Body of pancreas (tissue), 4 donors: ENCODE results near the gene LRP1. TPM values are rescaled to one million over a fixed set of nuclear protein-coding genes. Genes with fewer than 3 reads are reported as not detected.

Source experiments
- ATAC-seq: fragments of 150-250 bp; one replicate; pipeline ENCODE4 v1.9.1; 2016
- DNase-seq, 4 donors: peaks; one replicate each; pipeline ENCODE4 v3.0.0-alpha.2; 2019
- H3K27ac ChIP-seq, 4 donors: fragments of 200-600 bp; sonication (generic); 1 replicate in 3 of 4; 2 replicates in 1 of 4; pipeline versions ENCODE4 v1.5.1 to v1.6.1; 2016 to 2019; ENCODE audit warnings: mild to moderate bottlenecking in 1 of 4, mixed read lengths in 1 of 4, moderate library complexity in 1 of 4
- H3K27me3 ChIP-seq, 2 donors: fragments of 200-600 bp; sonication (generic); one replicate each; pipeline ENCODE4 v1.6.0; 2016; ENCODE audit warnings: mild to moderate bottlenecking in 1 of 2
- H3K36me3 ChIP-seq, 2 donors: fragments of 200-600 bp; sonication (generic); replicated peaks in 1 of 2; 2 replicates each; pipeline ENCODE4 v1.5.1; 2016; ENCODE audit warnings: low read depth in 2 of 2; ENCODE audit not compliant: insufficient read depth in 1 of 2
- H3K4me1 ChIP-seq: fragments of 200-600 bp; sonication (generic); one replicate; pipeline ENCODE4 v1.6.0; 2016
- H3K4me3 ChIP-seq, 2 donors: fragments of 200-600 bp; sonication (generic); 1 replicate in 1 of 2; 2 replicates in 1 of 2; pipeline ENCODE4 v1.5.1; 2016 to 2019
- H3K9me3 ChIP-seq, 3 donors: fragments of 200-600 bp; sonication (generic); 1 replicate in 2 of 3; 2 replicates in 1 of 3; pipeline ENCODE4 v1.5.1; 2016
- POLR2A ChIP-seq, 3 donors: fragments of 450-650 bp; IDR thresholded peaks; one replicate each; pipeline ENCODE4 v1.6.1; 2016; ENCODE audit warnings: antibody characterized with exemption in 3 of 3, mild to moderate bottlenecking in 2 of 3
- WGBS, 2 donors: methylation state at CpG; one replicate each; pipeline ENCODE4 v1.1.5; 2017; 5-methylcytosine and 5-hydroxymethylcytosine counted together
- intact Hi-C: fragments of 100-400 bp; cut with DNase I; formaldehyde crosslinking; loops from one replicate; pipeline ENCODE4 v1.15.1; 2023
- total RNA-seq, 2 donors: library from RNA; depleted of rRNA; stranded (reverse); fragments of >200 nt; gene quantifications; one replicate each; pipeline ENCODE4 v1.1.0, GENCODE V29; 2016
- TF ChIP-seq, protein P1 (sequence below), 7 experiments: fragments of 450-650 bp in 4 of 7; fragments of 200-600 bp in 3 of 7; sonication (generic) in 3 of 7; IDR thresholded peaks; one replicate each; pipeline ENCODE4 v1.5.1; 2016 to 2019; ENCODE audit warnings: antibody characterized with exemption in 7 of 7

LRP1 gene
- total RNA-seq, 2 donors from 2014 or later, result 61.2 to 162 TPM

DNA sequence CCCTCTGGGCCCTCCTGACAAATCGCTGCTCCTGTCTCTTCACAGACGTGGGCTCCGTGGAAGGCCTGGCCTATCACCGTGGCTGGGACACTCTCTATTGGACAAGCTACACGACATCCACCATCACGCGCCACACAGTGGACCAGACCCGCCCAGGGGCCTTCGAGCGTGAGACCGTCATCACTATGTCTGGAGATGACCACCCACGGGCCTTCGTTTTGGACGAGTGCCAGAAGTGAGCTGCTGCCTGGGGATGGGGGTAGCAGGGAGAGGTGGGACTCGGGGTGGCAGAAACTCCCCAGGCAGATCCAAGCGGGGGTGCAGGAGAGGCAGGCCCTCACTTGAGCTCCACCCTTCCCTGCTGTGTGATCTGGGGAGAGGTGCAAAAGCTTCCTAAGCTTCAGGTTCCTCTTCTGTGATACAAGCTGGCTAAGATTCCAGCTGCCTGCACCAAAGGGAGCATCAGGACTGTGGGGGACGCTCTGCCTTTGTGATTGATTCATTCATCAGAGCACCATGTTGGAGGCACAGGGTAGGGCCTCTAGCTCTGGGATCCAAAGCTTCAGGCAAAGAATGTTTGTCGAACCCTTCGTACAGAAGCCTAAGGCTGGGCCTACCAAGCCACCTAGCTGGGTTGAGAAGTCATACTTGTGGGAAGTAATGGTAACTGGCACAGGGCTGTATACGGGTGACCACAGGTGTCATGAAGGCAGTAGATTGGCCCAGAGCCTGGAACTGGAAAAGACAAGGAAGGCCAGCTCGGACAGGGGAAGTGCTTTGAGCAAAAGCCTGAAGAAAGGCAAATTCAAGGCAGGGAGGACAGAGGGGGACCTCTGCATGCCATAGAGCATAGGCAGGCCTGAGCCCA lies 59.2 kb downstream of the LRP1 start:
- no peak overlapping the region for H3K27ac ChIP-seq
- no peak overlapping the region for H3K4me3 ChIP-seq
- H3K36me3 ChIP-seq, result no peaks in the 10 kb centered on the region
- WGBS, 2 donors, result 73 to 80% methylated on average over 7 to 21 of the region's 21 CpGs
- no peaks in the 10 kb centered on the region for H3K27me3 ChIP-seq
- ATAC-seq, result no peak
- H3K4me1 ChIP-seq, result no peaks in the 10 kb centered on the region
- intact Hi-C loops, result no loop called here
- H3K9me3 ChIP-seq, result no peaks in the 10 kb centered on the region
- no peak for TF ChIP-seq POLR2A (IDR thresholded peaks at IDR 0.05)
- TF ChIP-seq, protein P1, sequence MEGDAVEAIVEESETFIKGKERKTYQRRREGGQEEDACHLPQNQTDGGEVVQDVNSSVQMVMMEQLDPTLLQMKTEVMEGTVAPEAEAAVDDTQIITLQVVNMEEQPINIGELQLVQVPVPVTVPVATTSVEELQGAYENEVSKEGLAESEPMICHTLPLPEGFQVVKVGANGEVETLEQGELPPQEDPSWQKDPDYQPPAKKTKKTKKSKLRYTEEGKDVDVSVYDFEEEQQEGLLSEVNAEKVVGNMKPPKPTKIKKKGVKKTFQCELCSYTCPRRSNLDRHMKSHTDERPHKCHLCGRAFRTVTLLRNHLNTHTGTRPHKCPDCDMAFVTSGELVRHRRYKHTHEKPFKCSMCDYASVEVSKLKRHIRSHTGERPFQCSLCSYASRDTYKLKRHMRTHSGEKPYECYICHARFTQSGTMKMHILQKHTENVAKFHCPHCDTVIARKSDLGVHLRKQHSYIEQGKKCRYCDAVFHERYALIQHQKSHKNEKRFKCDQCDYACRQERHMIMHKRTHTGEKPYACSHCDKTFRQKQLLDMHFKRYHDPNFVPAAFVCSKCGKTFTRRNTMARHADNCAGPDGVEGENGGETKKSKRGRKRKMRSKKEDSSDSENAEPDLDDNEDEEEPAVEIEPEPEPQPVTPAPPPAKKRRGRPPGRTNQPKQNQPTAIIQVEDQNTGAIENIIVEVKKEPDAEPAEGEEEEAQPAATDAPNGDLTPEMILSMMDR (IDR thresholded peaks at IDR 0.05), result no peak
- no peak for DNase-seq

DNA sequence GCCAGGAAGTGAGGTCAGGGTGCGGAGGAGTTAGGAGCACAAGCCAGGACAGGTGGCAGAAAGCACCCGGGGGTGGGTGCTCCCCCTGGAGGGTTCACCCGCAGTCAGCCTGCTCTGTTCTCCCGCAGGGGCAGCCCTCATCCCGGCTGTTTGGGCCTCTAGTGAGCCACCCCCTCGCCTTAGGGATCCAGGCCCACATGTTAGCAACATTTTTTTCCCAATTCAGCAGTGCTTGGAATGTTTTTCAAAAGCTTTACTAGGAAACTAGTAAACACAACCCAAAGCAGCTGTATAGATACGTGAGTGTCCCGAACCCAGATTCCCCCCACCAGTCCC lies 59.8 kb downstream of the LRP1 start:
- 69 to 86% methylated on average over 3 to 8 of the region's 8 CpGs for WGBS, 2 donors
- intact Hi-C loops, result no loop called here
- H3K27ac ChIP-seq, result no peak overlapping the region
- no peaks in the 10 kb centered on the region for H3K9me3 ChIP-seq
- DNase-seq, result no peak
- no peak for TF ChIP-seq POLR2A (IDR thresholded peaks at IDR 0.05)
- TF ChIP-seq, protein P1 (IDR thresholded peaks at IDR 0.05), result no peak
- H3K4me3 ChIP-seq, result no peak overlapping the region
- H3K27me3 ChIP-seq, result no peaks in the 10 kb centered on the region
- no peaks in the 10 kb centered on the region for H3K4me1 ChIP-seq
- H3K36me3 ChIP-seq, result no peaks in the 10 kb centered on the region
- no peak for ATAC-seq

DNA sequence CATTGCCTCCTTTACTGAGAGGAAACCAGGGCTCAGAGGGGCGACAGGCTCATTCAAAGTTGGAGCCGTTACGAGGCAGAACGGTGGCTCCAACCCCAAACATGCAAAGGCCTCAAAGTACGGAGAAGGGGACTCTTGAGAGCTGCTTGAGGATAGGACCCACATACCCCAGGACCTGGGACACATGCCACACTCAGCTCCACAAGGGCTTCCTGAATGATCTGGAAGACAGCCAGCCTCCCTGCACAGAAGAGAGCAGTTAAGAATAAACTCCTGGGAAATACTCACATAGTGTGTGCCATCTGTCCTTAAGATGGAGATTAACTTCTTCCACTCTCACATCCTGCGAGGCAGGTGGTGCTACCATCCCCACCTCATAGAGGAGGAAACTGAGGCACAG lies 61.8 kb downstream of the LRP1 start:
- Histone ChIP-seq H3K9me3 (no peaks in the 10 kb centered on the region), H3K27ac (no peak overlapping the region), H3K36me3 (no peaks in the 10 kb centered on the region), H3K4me3 (no peak overlapping the region), H3K27me3 (no peaks in the 10 kb centered on the region), H3K4me1 (no peaks in the 10 kb centered on the region)
- intact Hi-C loops, result loop anchor here (5.0 kb wide), 1 partner anchor 123 kb away; no protein-coding TSS in a partner anchor
- no peak for DNase-seq
- no peak for ATAC-seq
- TF ChIP-seq, protein P1 (IDR thresholded peaks at IDR 0.05), result no peak
- TF ChIP-seq POLR2A (IDR thresholded peaks at IDR 0.05), result no peak
- WGBS, 2 donors, result 66 to 78% methylated on average over 4 to 6 of the region's 6 CpGs

DNA sequence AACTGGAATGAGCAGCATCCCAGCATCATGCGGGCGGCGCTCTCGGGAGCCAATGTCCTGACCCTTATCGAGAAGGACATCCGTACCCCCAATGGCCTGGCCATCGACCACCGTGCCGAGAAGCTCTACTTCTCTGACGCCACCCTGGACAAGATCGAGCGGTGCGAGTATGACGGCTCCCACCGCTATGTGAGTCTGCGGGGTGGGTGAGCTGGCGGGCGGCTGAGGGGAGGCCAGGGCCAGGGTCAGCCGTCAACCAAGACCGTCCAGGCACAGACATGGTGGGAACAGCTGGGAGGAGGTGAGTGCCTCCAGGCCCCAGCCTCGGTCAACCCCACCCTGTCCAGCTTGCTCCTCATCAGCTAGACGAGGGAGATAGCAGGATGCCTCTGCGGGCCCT lies 62.5 kb downstream of the LRP1 start:
- Histone ChIP-seq H3K36me3 (no peaks in the 10 kb centered on the region), H3K4me3 (no peak overlapping the region), H3K27ac (no peak overlapping the region), H3K4me1 (no peaks in the 10 kb centered on the region), H3K9me3 (no peaks in the 10 kb centered on the region), H3K27me3 (no peaks in the 10 kb centered on the region)
- 92 to 96% methylated on average over 5 to 19 of the region's 23 CpGs for WGBS, 2 donors
- TF ChIP-seq, protein P1 (IDR thresholded peaks at IDR 0.05), result no peak
- TF ChIP-seq POLR2A (IDR thresholded peaks at IDR 0.05), result no peak
- ATAC-seq (no peak), DNase-seq (no peak)
- intact Hi-C loops, result loop anchor here (5.0 kb wide), 1 partner anchor 124 kb away; no protein-coding TSS in a partner anchor

DNA sequence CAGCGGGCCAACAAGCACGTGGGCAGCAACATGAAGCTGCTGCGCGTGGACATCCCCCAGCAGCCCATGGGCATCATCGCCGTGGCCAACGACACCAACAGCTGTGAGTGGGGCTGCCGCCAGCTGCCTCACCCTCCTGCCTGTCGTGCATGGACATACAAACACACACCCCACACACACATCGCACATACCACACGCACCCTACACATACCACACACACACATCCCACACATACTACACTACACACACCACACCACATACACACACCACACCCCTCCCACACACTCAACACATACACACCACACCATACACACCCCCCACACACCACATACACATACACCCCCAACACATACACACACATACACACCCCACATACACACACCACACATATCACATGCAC lies 63.1 kb downstream of the LRP1 start:
- 93 to 97% methylated on average over 5 to 11 of the region's 11 CpGs for WGBS, 2 donors

More for the DNA sequence above, 63.1 kb downstream of the LRP1 start:
- intact Hi-C loops, result loop anchor here (5.0 kb wide), 1 partner anchor 124 kb away; no protein-coding TSS in a partner anchor
- no peak overlapping the region for H3K27ac ChIP-seq
- TF ChIP-seq, protein P1 (IDR thresholded peaks at IDR 0.05), result no peak
- no peak for TF ChIP-seq POLR2A (IDR thresholded peaks at IDR 0.05)
- H3K4me1 ChIP-seq, result no peaks in the 10 kb centered on the region
- ATAC-seq, result no peak
- H3K36me3 ChIP-seq, result no peaks in the 10 kb centered on the region
- no peaks in the 10 kb centered on the region for H3K9me3 ChIP-seq
- no peak for DNase-seq
- H3K27me3 ChIP-seq, result no peaks in the 10 kb centered on the region
- H3K4me3 ChIP-seq, result no peak overlapping the region
